PC-3 (cell line): Measurements from ENCODE around the gene LRRC8E. TPM values are rescaled to one million over a fixed set of nuclear protein-coding genes. Genes with fewer than 3 reads are reported as not detected.

ENCODE experiments used
- ATAC-seq: fragments of 200-7000 bp; cut with Tn5 transposase; 2 replicates; pipeline ENCODE4 v1.9.1; 2020; ENCODE audit warnings: mild to moderate bottlenecking, moderate library complexity
- BruUV-seq: library from RNA; stranded (reverse); fragments of 400-500 nt; replicated peaks from 2 replicates; lab custom pipeline; 2021; lab: Mats Ljungman, UMichigan
- CTCF ChIA-PET: fragments of 300-600 bp; sonication (Branson Sonifier 250); formaldehyde crosslinking; loops from one replicate; lab custom pipeline; 2022; ENCODE audit warnings: antibody characterized with exemption; lab: Charles Lee
- POLR2A ChIA-PET: fragments of 300-600 bp; sonication (Branson Sonifier 250); formaldehyde crosslinking; loops from one replicate; lab custom pipeline; 2022; ENCODE audit warnings: antibody characterized with exemption; ENCODE audit not compliant: unreplicated experiment; lab: Charles Lee
- DNase-seq: peaks from one replicate; pipeline ENCODE4 v3.0.0-alpha.2; 2015
- H2AFZ ChIP-seq: fragments of 300-600 bp; sonication (generic); 2 replicates; pipeline ENCODE4 v1.6.0; 2016; ENCODE audit warnings: antibody characterized with exemption, low read length
- H3F3A ChIP-seq: fragments of 300-600 bp; sonication (generic); one replicate; pipeline ENCODE4 v1.6.0; 2017; ENCODE audit warnings: antibody characterized with exemption, low read length, control low read depth, mild to moderate bottlenecking; ENCODE audit not compliant: unreplicated experiment
- H3K27ac ChIP-seq: fragments of 300-600 bp; sonication (generic); 2 replicates; pipeline ENCODE4 v1.5.1; 2016; ENCODE audit warnings: mild to moderate bottlenecking, low read length
- H3K27me3 ChIP-seq: fragments of 300-600 bp; sonication (generic); 2 replicates; pipeline ENCODE4 v1.6.1; 2016; ENCODE audit warnings: low read length, mixed read lengths
- H3K36me3 ChIP-seq: fragments of 300-600 bp; sonication (generic); 2 replicates; pipeline ENCODE4 v1.6.1; 2016; ENCODE audit warnings: low read depth, mixed run types, low read length, mixed read lengths
- H3K4me1 ChIP-seq: fragments of 300-600 bp; sonication (generic); 2 replicates; pipeline ENCODE4 v1.5.1; 2016; ENCODE audit warnings: low read length; ENCODE audit not compliant: insufficient read depth
- H3K4me2 ChIP-seq: fragments of 300-600 bp; sonication (generic); 2 replicates; pipeline ENCODE4 v1.6.0; 2016; ENCODE audit warnings: low read length
- H3K4me3 ChIP-seq: fragments of 300-600 bp; sonication (generic); 2 replicates; pipeline ENCODE4 v1.5.1; 2016; ENCODE audit warnings: mild to moderate bottlenecking, low read length, mixed read lengths
- H3K79me2 ChIP-seq: fragments of 300-600 bp; sonication (generic); 2 replicates; pipeline ENCODE4 v1.6.1; 2017; ENCODE audit warnings: low read length, mixed read lengths
- H3K9ac ChIP-seq: fragments of 300-600 bp; sonication (generic); 2 replicates; pipeline ENCODE4 v1.6.0; 2016; ENCODE audit warnings: mild to moderate bottlenecking, low read length
- H3K9me2 ChIP-seq: fragments of 300-600 bp; sonication (generic); replicated peaks from 2 replicates; pipeline ENCODE4 v1.6.1; 2016; ENCODE audit warnings: mixed run types, low read length, mixed read lengths
- H3K9me3 ChIP-seq: fragments of 300-600 bp; sonication (generic); 2 replicates; pipeline ENCODE4 v1.6.1; 2016; ENCODE audit warnings: low read length, mixed read lengths
- H4K20me1 ChIP-seq: fragments of 300-600 bp; sonication (generic); 2 replicates; pipeline ENCODE4 v1.6.1; 2016; ENCODE audit warnings: low read length, mixed read lengths
- CTCF ChIP-seq: fragments of 300-600 bp; sonication (generic); conservative IDR thresholded peaks from 2 replicates; pipeline ENCODE4 v1.5.1; 2017; ENCODE audit warnings: antibody characterized with exemption, low read depth, mild to moderate bottlenecking, low read length
- EZH2 ChIP-seq: fragments of 300-600 bp; sonication (generic); IDR thresholded peaks from one replicate; pipeline ENCODE4 v1.6.1; 2017; ENCODE audit warnings: antibody characterized with exemption, mild to moderate bottlenecking, low read length; ENCODE audit not compliant: unreplicated experiment
- EZH2phosphoT487 ChIP-seq: fragments of 300-600 bp; sonication (generic); IDR thresholded peaks from 2 replicates; pipeline ENCODE4 v1.6.1; 2018; ENCODE audit warnings: mild to moderate bottlenecking, antibody characterized with exemption, low read length, borderline replicate concordance
- intact Hi-C: fragments of 100-400 bp; cut with micrococcal nuclease; formaldehyde crosslinking; loops from 2 replicates; pipeline ENCODE4 v1.9.0; 2023
- total RNA-seq: library from RNA; depleted of rRNA; stranded (reverse); fragments of >200 nt; gene quantifications from 2 replicates; pipeline ENCODE4 v1.2.3, GENCODE V29; 2014

LRRC8E gene
- total RNA-seq, 1 experiment from 2014 or later = 30.8 TPM

- Histone ChIP-seq H3K9me3 (no peaks in the 10 kb centered on the region), H4K20me1 (0 out of 2 replicates have a peak, but pooled peaks cover 3% of the 10 kb centered on the region), H3K9ac (no peak overlapping the region), H3K4me2 (no peak overlapping the region), H3K4me1 (peaks cover 11% of the 10 kb centered on the region), H3K79me2 (peaks cover 46% of the 10 kb centered on the region), H3K9me2 (no peaks in the 10 kb centered on the region), H3K27me3 (no peaks in the 10 kb centered on the region), H2AFZ (no peak overlapping the region), H3K36me3 (peaks cover 20% of the 10 kb centered on the region), H3K4me3 (no peak overlapping the region), H3F3A (no peaks in the 10 kb centered on the region), H3K27ac (no peak overlapping the region)
- POLR2A ChIA-PET = interaction anchor here (0.6 kb wide), 1 partner anchor 25 kb away, joined by 3 read pairs; no protein-coding TSS in a partner anchor
- CTCF ChIA-PET = interaction anchor here (0.7 kb wide), 1 partner anchor 33 kb away, joined by 10 read pairs; no protein-coding TSS in a partner anchor
- no TSS peak for BruUV-seq
- intact Hi-C loops = no loop called here
- ATAC-seq (no peak), DNase-seq (no peak)
- TF ChIP-seq EZH2 (no peak), EZH2phosphoT487 (no peak), CTCF (no peak)
These were observed 19.9 kb downstream of the LRRC8E start for GRCh38 chr19:7908078-7908699.

- Histone ChIP-seq H3K36me3 (peaks cover 20% of the 10 kb centered on the region), H4K20me1 (0 out of 2 replicates have a peak, but pooled peaks cover 3% of the 10 kb centered on the region), H3K9ac (no peak overlapping the region), H3K4me1 (peaks cover 10% of the 10 kb centered on the region), H3K9me3 (no peaks in the 10 kb centered on the region), H3K4me2 (no peak overlapping the region), H3K79me2 (peaks cover 46% of the 10 kb centered on the region), H3K9me2 (no peaks in the 10 kb centered on the region), H3F3A (no peaks in the 10 kb centered on the region), H3K27ac (no peak overlapping the region), H2AFZ (no peak overlapping the region), H3K27me3 (no peaks in the 10 kb centered on the region), H3K4me3 (no peak overlapping the region)
- intact Hi-C loops = no loop called here
- POLR2A ChIA-PET = no interaction called here
- DNase-seq = no peak
- no TSS peak for BruUV-seq
- TF ChIP-seq EZH2 (no peak), CTCF (peak; percentile 21; the same call in 1 of the 2 replicates)
- ATAC-seq = no peak
- CTCF ChIA-PET = no interaction called here
These were observed 20.6 kb downstream of the LRRC8E start for GRCh38 chr19:7908742-7909461.
